ENCODE data around the gene ARID3A.

DNA sequence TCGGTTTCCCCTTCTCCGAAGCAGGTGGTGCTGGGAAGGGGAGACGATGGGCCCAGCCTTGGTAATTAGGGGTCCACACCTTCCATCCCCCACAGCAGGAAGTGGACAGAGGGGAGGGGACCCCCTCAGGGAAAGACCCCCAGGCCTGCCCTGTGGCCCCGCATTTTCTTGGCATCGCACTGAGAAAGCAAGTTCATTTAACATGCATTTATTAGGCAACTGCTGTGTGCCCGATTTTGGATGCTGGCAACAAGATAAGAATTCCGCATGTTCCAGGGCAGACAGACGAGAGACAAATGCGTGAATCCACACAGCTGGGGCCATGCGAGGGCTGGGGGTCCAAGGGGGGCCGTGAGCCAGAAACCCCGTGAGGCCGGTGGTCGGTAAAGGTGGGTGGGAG is 28.4 kb downstream of the ARID3A start:
- no peak for TF ChIP-seq POLR2A (IDR thresholded peaks at IDR 0.05)
- TF ChIP-seq, protein P1, sequence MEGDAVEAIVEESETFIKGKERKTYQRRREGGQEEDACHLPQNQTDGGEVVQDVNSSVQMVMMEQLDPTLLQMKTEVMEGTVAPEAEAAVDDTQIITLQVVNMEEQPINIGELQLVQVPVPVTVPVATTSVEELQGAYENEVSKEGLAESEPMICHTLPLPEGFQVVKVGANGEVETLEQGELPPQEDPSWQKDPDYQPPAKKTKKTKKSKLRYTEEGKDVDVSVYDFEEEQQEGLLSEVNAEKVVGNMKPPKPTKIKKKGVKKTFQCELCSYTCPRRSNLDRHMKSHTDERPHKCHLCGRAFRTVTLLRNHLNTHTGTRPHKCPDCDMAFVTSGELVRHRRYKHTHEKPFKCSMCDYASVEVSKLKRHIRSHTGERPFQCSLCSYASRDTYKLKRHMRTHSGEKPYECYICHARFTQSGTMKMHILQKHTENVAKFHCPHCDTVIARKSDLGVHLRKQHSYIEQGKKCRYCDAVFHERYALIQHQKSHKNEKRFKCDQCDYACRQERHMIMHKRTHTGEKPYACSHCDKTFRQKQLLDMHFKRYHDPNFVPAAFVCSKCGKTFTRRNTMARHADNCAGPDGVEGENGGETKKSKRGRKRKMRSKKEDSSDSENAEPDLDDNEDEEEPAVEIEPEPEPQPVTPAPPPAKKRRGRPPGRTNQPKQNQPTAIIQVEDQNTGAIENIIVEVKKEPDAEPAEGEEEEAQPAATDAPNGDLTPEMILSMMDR (IDR thresholded peaks at IDR 0.05): no peak

Measured in Peyer's patch (tissue), 4 donors.